ENCODE data around the gene POLR2L. TPM values are rescaled to one million over a fixed set of nuclear protein-coding genes. Genes with fewer than 3 reads are reported as not detected.

The POLR2L gene
- total and polyA plus RNA-seq, 2 of the 13 experiments (the other 11 are each of a cell fraction or from before 2014, with no cell fraction given) = 104 to 114 TPM

DNA sequence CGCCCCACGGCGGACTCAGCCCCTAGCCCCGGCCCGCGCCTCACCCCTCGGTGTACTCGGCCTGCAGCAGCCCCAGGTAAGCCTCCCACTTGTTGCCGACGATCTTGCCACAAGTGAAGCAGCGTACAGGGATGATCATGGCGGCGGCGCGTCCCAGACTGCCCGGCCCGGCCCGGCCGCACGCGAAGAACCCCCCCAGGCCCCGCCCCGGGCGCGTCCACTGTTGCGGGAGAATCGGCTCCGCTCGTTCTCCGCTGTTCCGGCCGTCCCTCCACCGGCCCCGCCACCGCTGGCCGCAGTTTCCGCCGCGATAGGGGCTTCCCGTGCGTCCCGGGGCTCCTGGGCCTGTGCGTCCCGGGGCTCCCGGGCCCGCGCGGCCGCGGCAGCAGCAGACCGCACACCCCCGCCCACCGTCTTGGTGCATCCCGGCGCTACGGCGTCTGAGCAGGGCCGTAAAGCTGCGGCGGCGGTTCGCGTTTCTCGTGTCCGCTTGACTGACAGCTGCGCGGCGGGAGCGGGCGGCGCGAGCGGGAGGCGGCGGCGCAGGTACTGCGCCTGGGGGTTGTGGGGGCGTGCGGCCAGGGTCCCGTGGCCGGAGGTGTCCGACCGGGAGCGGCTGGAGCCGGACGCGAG, at the start of gene POLR2L, which contains the start of gene TSPAN4 (continued):
- TF ChIP-seq, protein P1, sequence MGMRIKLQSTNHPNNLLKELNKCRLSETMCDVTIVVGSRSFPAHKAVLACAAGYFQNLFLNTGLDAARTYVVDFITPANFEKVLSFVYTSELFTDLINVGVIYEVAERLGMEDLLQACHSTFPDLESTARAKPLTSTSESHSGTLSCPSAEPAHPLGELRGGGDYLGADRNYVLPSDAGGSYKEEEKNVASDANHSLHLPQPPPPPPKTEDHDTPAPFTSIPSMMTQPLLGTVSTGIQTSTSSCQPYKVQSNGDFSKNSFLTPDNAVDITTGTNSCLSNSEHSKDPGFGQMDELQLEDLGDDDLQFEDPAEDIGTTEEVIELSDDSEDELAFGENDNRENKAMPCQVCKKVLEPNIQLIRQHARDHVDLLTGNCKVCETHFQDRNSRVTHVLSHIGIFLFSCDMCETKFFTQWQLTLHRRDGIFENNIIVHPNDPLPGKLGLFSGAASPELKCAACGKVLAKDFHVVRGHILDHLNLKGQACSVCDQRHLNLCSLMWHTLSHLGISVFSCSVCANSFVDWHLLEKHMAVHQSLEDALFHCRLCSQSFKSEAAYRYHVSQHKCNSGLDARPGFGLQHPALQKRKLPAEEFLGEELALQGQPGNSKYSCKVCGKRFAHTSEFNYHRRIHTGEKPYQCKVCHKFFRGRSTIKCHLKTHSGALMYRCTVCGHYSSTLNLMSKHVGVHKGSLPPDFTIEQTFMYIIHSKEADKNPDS (CRISPR knock-in tag; IDR thresholded peaks at IDR 0.05) = no peak; the same call in 1 of the 2 replicates
- TF ChIP-seq, protein P2, sequence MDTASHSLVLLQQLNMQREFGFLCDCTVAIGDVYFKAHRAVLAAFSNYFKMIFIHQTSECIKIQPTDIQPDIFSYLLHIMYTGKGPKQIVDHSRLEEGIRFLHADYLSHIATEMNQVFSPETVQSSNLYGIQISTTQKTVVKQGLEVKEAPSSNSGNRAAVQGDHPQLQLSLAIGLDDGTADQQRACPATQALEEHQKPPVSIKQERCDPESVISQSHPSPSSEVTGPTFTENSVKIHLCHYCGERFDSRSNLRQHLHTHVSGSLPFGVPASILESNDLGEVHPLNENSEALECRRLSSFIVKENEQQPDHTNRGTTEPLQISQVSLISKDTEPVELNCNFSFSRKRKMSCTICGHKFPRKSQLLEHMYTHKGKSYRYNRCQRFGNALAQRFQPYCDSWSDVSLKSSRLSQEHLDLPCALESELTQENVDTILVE (CRISPR knock-in tag; IDR thresholded peaks at IDR 0.05) = 0 out of 2 replicates have a peak, but pooled peaks have one; percentile 79
- TF ChIP-seq, protein P3, sequence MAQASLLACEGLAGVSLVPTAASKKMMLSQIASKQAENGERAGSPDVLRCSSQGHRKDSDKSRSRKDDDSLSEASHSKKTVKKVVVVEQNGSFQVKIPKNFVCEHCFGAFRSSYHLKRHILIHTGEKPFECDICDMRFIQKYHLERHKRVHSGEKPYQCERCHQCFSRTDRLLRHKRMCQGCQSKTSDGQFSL (CRISPR knock-in tag; IDR thresholded peaks at IDR 0.05) = peak; percentile 78
- TF ChIP-seq ZNF557 (CRISPR knock-in tag; IDR thresholded peaks at IDR 0.05) (no peak), ZNF143 (CRISPR knock-in tag; IDR thresholded peaks at IDR 0.05) (peak; percentile 18; the same call in 1 of the 2 replicates), ZNF773 (CRISPR knock-in tag; IDR thresholded peaks at IDR 0.05; ENCODE audit: borderline replicate concordance) (peak; percentile 56; the same call in 1 of the 2 replicates), NR2F2 (IDR thresholded peaks at IDR 0.05; ENCODE audit: borderline replicate concordance, low read depth) (no peak; the same call in 1 of the 2 replicates), THYN1 (CRISPR knock-in tag; IDR thresholded peaks at IDR 0.05; ENCODE audit: borderline replicate concordance, low read depth) (no peak), KLF9 (CRISPR knock-in tag; IDR thresholded peaks at IDR 0.05; ENCODE audit: low read depth) (no peak), ZNF746 (CRISPR knock-in tag; IDR thresholded peaks at IDR 0.05) (no peak)
- TF ChIP-seq, protein P4, sequence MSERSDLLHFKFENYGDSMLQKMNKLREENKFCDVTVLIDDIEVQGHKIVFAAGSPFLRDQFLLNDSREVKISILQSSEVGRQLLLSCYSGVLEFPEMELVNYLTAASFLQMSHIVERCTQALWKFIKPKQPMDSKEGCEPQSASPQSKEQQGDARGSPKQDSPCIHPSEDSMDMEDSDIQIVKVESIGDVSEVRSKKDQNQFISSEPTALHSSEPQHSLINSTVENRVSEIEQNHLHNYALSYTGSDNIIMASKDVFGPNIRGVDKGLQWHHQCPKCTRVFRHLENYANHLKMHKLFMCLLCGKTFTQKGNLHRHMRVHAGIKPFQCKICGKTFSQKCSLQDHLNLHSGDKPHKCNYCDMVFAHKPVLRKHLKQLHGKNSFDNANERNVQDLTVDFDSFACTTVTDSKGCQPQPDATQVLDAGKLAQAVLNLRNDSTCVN (CRISPR knock-in tag; IDR thresholded peaks at IDR 0.05; ENCODE audit: borderline replicate concordance) = 0 out of 2 replicates have a peak, but pooled peaks have one; percentile 4
- TF ChIP-seq, protein P5, sequence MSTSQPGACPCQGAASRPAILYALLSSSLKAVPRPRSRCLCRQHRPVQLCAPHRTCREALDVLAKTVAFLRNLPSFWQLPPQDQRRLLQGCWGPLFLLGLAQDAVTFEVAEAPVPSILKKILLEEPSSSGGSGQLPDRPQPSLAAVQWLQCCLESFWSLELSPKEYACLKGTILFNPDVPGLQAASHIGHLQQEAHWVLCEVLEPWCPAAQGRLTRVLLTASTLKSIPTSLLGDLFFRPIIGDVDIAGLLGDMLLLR (CRISPR knock-in tag; IDR thresholded peaks at IDR 0.05) = peak; percentile 98
- TF ChIP-seq, protein P6, sequence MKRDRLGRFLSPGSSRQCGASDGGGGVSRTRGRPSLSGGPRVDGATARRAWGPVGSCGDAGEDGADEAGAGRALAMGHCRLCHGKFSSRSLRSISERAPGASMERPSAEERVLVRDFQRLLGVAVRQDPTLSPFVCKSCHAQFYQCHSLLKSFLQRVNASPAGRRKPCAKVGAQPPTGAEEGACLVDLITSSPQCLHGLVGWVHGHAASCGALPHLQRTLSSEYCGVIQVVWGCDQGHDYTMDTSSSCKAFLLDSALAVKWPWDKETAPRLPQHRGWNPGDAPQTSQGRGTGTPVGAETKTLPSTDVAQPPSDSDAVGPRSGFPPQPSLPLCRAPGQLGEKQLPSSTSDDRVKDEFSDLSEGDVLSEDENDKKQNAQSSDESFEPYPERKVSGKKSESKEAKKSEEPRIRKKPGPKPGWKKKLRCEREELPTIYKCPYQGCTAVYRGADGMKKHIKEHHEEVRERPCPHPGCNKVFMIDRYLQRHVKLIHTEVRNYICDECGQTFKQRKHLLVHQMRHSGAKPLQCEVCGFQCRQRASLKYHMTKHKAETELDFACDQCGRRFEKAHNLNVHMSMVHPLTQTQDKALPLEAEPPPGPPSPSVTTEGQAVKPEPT (CRISPR knock-in tag; IDR thresholded peaks at IDR 0.05; ENCODE audit: low read depth) = no peak
- TF ChIP-seq, protein P7, sequence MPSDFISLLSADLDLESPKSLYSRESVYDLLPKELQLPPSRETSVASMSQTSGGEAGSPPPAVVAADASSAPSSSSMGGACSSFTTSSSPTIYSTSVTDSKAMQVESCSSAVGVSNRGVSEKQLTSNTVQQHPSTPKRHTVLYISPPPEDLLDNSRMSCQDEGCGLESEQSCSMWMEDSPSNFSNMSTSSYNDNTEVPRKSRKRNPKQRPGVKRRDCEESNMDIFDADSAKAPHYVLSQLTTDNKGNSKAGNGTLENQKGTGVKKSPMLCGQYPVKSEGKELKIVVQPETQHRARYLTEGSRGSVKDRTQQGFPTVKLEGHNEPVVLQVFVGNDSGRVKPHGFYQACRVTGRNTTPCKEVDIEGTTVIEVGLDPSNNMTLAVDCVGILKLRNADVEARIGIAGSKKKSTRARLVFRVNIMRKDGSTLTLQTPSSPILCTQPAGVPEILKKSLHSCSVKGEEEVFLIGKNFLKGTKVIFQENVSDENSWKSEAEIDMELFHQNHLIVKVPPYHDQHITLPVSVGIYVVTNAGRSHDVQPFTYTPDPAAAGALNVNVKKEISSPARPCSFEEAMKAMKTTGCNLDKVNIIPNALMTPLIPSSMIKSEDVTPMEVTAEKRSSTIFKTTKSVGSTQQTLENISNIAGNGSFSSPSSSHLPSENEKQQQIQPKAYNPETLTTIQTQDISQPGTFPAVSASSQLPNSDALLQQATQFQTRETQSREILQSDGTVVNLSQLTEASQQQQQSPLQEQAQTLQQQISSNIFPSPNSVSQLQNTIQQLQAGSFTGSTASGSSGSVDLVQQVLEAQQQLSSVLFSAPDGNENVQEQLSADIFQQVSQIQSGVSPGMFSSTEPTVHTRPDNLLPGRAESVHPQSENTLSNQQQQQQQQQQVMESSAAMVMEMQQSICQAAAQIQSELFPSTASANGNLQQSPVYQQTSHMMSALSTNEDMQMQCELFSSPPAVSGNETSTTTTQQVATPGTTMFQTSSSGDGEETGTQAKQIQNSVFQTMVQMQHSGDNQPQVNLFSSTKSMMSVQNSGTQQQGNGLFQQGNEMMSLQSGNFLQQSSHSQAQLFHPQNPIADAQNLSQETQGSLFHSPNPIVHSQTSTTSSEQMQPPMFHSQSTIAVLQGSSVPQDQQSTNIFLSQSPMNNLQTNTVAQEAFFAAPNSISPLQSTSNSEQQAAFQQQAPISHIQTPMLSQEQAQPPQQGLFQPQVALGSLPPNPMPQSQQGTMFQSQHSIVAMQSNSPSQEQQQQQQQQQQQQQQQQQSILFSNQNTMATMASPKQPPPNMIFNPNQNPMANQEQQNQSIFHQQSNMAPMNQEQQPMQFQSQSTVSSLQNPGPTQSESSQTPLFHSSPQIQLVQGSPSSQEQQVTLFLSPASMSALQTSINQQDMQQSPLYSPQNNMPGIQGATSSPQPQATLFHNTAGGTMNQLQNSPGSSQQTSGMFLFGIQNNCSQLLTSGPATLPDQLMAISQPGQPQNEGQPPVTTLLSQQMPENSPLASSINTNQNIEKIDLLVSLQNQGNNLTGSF (CRISPR knock-in tag; IDR thresholded peaks at IDR 0.05) = peak; percentile 44; the same call in 1 of the 2 replicates
